ENCODE results near the gene KCNH5.

KCNH5 gene

DNA sequence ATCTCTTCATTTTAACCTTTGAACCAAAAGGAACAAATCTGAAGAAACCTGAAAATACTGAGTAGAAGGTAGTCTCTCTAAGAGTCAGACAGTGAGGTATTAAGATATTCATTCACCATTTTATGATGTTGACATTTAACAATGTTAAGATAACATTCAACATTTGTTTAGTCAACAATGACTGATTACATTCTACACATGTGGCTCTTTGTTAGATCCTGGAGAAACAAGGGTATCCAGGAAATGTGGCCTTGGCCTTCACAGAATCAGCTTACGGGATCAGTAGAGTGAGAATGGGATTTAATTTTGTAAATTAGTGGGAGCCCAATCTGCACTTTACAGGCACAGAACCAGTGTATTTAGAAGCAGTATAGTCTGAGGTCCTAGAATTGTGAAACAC is 355.5 kb downstream of the KCNH5 start:
- TF ChIP-seq EZH2 (IDR thresholded peaks at IDR 0.05; ENCODE audit: borderline replicate concordance, low read depth, low read length, severe bottlenecking): no peak
- TF ChIP-seq, protein P1, sequence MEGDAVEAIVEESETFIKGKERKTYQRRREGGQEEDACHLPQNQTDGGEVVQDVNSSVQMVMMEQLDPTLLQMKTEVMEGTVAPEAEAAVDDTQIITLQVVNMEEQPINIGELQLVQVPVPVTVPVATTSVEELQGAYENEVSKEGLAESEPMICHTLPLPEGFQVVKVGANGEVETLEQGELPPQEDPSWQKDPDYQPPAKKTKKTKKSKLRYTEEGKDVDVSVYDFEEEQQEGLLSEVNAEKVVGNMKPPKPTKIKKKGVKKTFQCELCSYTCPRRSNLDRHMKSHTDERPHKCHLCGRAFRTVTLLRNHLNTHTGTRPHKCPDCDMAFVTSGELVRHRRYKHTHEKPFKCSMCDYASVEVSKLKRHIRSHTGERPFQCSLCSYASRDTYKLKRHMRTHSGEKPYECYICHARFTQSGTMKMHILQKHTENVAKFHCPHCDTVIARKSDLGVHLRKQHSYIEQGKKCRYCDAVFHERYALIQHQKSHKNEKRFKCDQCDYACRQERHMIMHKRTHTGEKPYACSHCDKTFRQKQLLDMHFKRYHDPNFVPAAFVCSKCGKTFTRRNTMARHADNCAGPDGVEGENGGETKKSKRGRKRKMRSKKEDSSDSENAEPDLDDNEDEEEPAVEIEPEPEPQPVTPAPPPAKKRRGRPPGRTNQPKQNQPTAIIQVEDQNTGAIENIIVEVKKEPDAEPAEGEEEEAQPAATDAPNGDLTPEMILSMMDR (IDR thresholded peaks at IDR 0.05; ENCODE audit: borderline replicate concordance, extremely low read depth, low read length, poor library complexity, severe bottlenecking): no peak
- ATAC-seq (ENCODE audit: insufficient read depth, low read depth) (no peak), DNase-seq (no peak)
- Histone ChIP-seq H2AFZ (ENCODE audit: low read depth, low read length) (no peak overlapping the region), H3K27me3 (ENCODE audit: insufficient read depth, low read length, poor library complexity) (no peaks in the 10 kb centered on the region), H3K79me2 (ENCODE audit: insufficient read depth, low read length) (no peaks in the 10 kb centered on the region), H3K9ac (ENCODE audit: low read depth, low read length) (no peak overlapping the region), H3K4me3 (ENCODE audit: low read depth in 1 of 2, low read length in 2 of 2) (no peak overlapping the region), H3K27ac (ENCODE audit: low read length) (no peak overlapping the region), H4K20me1 (ENCODE audit: insufficient read depth, low read length) (no peaks in the 10 kb centered on the region), H3K4me1 (ENCODE audit: insufficient read depth, low read length) (no peaks in the 10 kb centered on the region), H3K9me3 (ENCODE audit: insufficient read depth, low read length, severe bottlenecking) (no peaks in the 10 kb centered on the region), H3K4me2 (ENCODE audit: insufficient read depth, low read length) (no peak overlapping the region), H3K36me3 (ENCODE audit: insufficient read depth, low read length) (no peaks in the 10 kb centered on the region)

DNA sequence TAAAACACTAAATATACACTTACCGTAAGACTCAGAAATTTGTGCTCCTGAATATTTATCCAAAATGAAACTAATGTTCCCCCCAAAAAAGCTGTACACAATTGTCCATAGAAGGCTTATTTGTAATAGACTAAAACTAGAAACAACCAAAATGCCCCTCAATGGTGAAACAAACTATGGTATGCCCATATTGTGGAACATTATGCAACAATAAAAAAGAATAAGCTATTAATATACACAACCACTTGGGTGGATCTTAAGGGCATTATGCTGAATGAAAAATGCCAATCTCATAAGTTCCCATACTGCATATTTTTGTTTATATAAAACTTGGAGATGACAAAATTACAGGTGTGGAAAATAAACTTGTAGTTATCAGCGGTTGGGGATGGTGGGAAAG is 357.4 kb downstream of the KCNH5 start:
- no peaks in the 10 kb centered on the region for H3K27me3 ChIP-seq (ENCODE audit: insufficient read depth, low read length, poor library complexity)
- H3K27ac ChIP-seq (ENCODE audit: low read length): no peak overlapping the region
- TF ChIP-seq, protein P1 (IDR thresholded peaks at IDR 0.05; ENCODE audit: borderline replicate concordance, extremely low read depth, low read length, poor library complexity, severe bottlenecking): no peak
- no peak for TF ChIP-seq EZH2 (IDR thresholded peaks at IDR 0.05; ENCODE audit: borderline replicate concordance, low read depth, low read length, severe bottlenecking)
- H4K20me1 ChIP-seq (ENCODE audit: insufficient read depth, low read length): no peaks in the 10 kb centered on the region
- DNase-seq (no peak), ATAC-seq (ENCODE audit: insufficient read depth, low read depth) (no peak)
- H3K9me3 ChIP-seq (ENCODE audit: insufficient read depth, low read length, severe bottlenecking): no peaks in the 10 kb centered on the region
- H3K4me3 ChIP-seq (ENCODE audit: low read depth in 1 of 2, low read length in 2 of 2): no peak overlapping the region
- H3K9ac ChIP-seq (ENCODE audit: low read depth, low read length): no peak overlapping the region
- no peaks in the 10 kb centered on the region for H3K36me3 ChIP-seq (ENCODE audit: insufficient read depth, low read length)
- H3K79me2 ChIP-seq (ENCODE audit: insufficient read depth, low read length): no peaks in the 10 kb centered on the region
- no peak overlapping the region for H2AFZ ChIP-seq (ENCODE audit: low read depth, low read length)
- no peak overlapping the region for H3K4me2 ChIP-seq (ENCODE audit: insufficient read depth, low read length)
- no peaks in the 10 kb centered on the region for H3K4me1 ChIP-seq (ENCODE audit: insufficient read depth, low read length)

DNA sequence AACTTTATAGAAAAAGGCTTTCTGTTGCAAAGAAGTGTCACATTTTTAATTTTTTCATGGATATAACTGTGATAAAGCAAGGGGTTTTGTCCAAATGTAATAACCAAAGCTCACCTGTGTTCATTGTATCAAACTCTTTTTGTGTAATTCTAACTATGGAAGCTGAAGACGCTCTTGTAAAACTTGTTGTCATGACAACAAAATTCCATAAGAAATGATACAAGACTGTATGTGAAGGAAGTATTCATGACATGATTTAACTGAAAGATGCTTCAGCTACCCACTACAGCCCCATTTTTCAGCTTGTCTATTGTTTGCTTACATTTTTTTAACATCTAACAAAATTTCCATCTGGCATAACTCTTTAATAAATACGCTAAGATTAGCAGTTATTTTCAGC is 360.9 kb downstream of the KCNH5 start:
- TF ChIP-seq, protein P1 (IDR thresholded peaks at IDR 0.05; ENCODE audit: borderline replicate concordance, extremely low read depth, low read length, poor library complexity, severe bottlenecking): no peak
- no peak for TF ChIP-seq EZH2 (IDR thresholded peaks at IDR 0.05; ENCODE audit: borderline replicate concordance, low read depth, low read length, severe bottlenecking)
- ATAC-seq (ENCODE audit: insufficient read depth, low read depth) (no peak), DNase-seq (no peak)
- H3K9me3 ChIP-seq (ENCODE audit: insufficient read depth, low read length, severe bottlenecking): no peaks in the 10 kb centered on the region
- no peak overlapping the region for H2AFZ ChIP-seq (ENCODE audit: low read depth, low read length)
- no peaks in the 10 kb centered on the region for H3K79me2 ChIP-seq (ENCODE audit: insufficient read depth, low read length)
- H3K4me1 ChIP-seq (ENCODE audit: insufficient read depth, low read length): no peaks in the 10 kb centered on the region
- no peak overlapping the region for H3K9ac ChIP-seq (ENCODE audit: low read depth, low read length)
- no peaks in the 10 kb centered on the region for H3K36me3 ChIP-seq (ENCODE audit: insufficient read depth, low read length)
- H3K27ac ChIP-seq (ENCODE audit: low read length): no peak overlapping the region
- H3K27me3 ChIP-seq (ENCODE audit: insufficient read depth, low read length, poor library complexity): no peaks in the 10 kb centered on the region
- no peaks in the 10 kb centered on the region for H4K20me1 ChIP-seq (ENCODE audit: insufficient read depth, low read length)
- H3K4me2 ChIP-seq (ENCODE audit: insufficient read depth, low read length): no peak overlapping the region
- H3K4me3 ChIP-seq (ENCODE audit: low read depth in 1 of 2, low read length in 2 of 2): no peak overlapping the region

DNA sequence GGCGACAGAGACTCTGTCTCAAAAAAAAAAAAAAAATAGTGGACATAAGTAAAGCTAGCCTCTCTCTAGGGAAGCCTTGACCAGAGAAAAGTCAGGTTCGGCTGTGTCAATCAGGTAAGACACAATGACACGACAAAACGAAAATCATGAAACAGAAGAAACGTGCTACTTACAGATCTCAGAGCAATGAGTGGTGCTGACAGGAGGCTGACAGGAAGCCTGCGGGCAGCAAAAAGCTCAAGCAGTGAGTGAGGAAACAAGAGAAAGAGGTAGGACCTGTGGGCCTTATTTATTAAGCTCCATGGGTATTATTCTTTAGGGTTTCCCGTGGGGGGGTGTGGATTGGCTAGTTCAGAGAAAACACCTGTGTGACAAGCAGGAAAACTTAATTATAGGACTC is 363.1 kb downstream of the KCNH5 start:
- no peaks in the 10 kb centered on the region for H3K36me3 ChIP-seq (ENCODE audit: insufficient read depth, low read length)
- no peaks in the 10 kb centered on the region for H3K79me2 ChIP-seq (ENCODE audit: insufficient read depth, low read length)
- no peak overlapping the region for H3K4me3 ChIP-seq (ENCODE audit: low read depth in 1 of 2, low read length in 2 of 2)
- H3K9ac ChIP-seq (ENCODE audit: low read depth, low read length): no peak overlapping the region
- H3K4me2 ChIP-seq (ENCODE audit: insufficient read depth, low read length): no peak overlapping the region
- no peak for ATAC-seq (ENCODE audit: insufficient read depth, low read depth)
- H3K27me3 ChIP-seq (ENCODE audit: insufficient read depth, low read length, poor library complexity): no peaks in the 10 kb centered on the region
- H4K20me1 ChIP-seq (ENCODE audit: insufficient read depth, low read length): no peaks in the 10 kb centered on the region
- H3K27ac ChIP-seq (ENCODE audit: low read length): no peak overlapping the region
- no peaks in the 10 kb centered on the region for H3K4me1 ChIP-seq (ENCODE audit: insufficient read depth, low read length)
- no peak for TF ChIP-seq EZH2 (IDR thresholded peaks at IDR 0.05; ENCODE audit: borderline replicate concordance, low read depth, low read length, severe bottlenecking)
- TF ChIP-seq, protein P1 (IDR thresholded peaks at IDR 0.05; ENCODE audit: borderline replicate concordance, extremely low read depth, low read length, poor library complexity, severe bottlenecking): no peak
- no peak for DNase-seq
- H2AFZ ChIP-seq (ENCODE audit: low read depth, low read length): no peak overlapping the region
- H3K9me3 ChIP-seq (ENCODE audit: insufficient read depth, low read length, severe bottlenecking): no peaks in the 10 kb centered on the region
